ENCODE measurements around the gene MAPK10. TPM values are rescaled to one million over a fixed set of nuclear protein-coding genes. Genes with fewer than 3 reads are reported as not detected.

Gene MAPK10
- polyA plus RNA-seq, 2 of the 4 experiments (the other 2 are of a cell fraction), result 1.4 to 3.4 TPM

DNA sequence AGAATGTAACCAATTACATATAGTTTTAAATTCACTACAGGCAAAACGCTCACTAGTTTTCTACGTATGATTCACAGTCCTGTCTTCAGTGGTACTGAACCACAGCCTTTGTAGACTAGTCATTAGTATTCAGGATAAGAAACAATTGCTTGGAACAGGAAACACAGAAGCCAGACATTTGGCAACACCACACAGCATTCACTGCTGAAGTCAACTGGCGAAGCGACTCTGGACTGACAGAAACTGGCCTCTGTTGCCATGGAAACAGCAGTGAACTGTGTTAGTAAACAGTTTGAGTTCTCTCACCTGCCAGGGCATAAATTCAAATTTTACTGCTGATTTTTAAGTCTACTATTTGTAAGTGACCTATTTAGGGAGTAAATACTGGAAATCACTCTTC, 57.6 kb downstream of the MAPK10 start (continued):
- TF ChIP-seq, protein P1, sequence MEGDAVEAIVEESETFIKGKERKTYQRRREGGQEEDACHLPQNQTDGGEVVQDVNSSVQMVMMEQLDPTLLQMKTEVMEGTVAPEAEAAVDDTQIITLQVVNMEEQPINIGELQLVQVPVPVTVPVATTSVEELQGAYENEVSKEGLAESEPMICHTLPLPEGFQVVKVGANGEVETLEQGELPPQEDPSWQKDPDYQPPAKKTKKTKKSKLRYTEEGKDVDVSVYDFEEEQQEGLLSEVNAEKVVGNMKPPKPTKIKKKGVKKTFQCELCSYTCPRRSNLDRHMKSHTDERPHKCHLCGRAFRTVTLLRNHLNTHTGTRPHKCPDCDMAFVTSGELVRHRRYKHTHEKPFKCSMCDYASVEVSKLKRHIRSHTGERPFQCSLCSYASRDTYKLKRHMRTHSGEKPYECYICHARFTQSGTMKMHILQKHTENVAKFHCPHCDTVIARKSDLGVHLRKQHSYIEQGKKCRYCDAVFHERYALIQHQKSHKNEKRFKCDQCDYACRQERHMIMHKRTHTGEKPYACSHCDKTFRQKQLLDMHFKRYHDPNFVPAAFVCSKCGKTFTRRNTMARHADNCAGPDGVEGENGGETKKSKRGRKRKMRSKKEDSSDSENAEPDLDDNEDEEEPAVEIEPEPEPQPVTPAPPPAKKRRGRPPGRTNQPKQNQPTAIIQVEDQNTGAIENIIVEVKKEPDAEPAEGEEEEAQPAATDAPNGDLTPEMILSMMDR (IDR thresholded peaks at IDR 0.05), result no peak
- TF ChIP-seq RNF2 (IDR thresholded peaks at IDR 0.05; ENCODE audit: borderline replicate concordance, low read depth), result no peak

DNA sequence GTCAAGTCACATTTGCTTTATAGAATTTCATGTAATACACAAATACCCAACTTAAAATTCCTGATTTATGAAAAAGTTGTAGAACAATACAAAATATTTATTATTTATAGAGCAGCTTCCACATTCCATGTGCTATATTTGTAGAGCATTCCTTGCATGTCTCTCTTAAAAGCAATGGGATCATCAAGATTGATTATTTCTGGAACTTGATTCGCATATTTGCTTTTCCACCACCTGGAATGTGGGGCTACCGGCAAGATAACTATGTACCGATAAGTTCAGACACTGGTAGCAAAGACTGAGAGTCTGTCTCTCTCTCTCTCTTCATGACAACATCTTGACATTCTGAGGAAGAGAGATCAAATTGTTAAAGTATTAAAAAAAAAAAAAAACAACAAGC, 59.3 kb downstream of the MAPK10 start:
- Histone ChIP-seq H3K9me3 (peaks cover 17% of the 10 kb centered on the region; the same call in 1 of the 3 replicates), H3K27ac (no peak overlapping the region), H3K4me1 (no peaks in the 10 kb centered on the region), H3K4me2 (no peak overlapping the region), H3K4me3 (no peak overlapping the region)
- ATAC-seq, result no peak
- ChIA-PET CTCF (interaction anchor here (0.9 kb wide), 1 partner anchor 29 kb away, joined by 3 read pairs; no protein-coding TSS in a partner anchor), POLR2A (no interaction called here)
- WGBS (ENCODE audit: missing lambda C conversion rate), result 67% methylated on average over 3 of the region's 3 CpGs
- no peak for DNase-seq (ENCODE audit: low read depth in 1 of 2, low spot score in 1 of 2)
- TF ChIP-seq RAD21 (conservative IDR thresholded peaks at IDR 0.05 in 1 of 2, IDR thresholded peaks at IDR 0.05 in 1 of 2) (no peak), ZSCAN20 (CRISPR knock-in tag; IDR thresholded peaks at IDR 0.05) (no peak), MAZ (IDR thresholded peaks at IDR 0.05; ENCODE audit: borderline replicate concordance, low read depth, low read length) (no peak), CHD4 (IDR thresholded peaks at IDR 0.05; ENCODE audit: borderline replicate concordance) (no peak)
- TF ChIP-seq, protein P2, sequence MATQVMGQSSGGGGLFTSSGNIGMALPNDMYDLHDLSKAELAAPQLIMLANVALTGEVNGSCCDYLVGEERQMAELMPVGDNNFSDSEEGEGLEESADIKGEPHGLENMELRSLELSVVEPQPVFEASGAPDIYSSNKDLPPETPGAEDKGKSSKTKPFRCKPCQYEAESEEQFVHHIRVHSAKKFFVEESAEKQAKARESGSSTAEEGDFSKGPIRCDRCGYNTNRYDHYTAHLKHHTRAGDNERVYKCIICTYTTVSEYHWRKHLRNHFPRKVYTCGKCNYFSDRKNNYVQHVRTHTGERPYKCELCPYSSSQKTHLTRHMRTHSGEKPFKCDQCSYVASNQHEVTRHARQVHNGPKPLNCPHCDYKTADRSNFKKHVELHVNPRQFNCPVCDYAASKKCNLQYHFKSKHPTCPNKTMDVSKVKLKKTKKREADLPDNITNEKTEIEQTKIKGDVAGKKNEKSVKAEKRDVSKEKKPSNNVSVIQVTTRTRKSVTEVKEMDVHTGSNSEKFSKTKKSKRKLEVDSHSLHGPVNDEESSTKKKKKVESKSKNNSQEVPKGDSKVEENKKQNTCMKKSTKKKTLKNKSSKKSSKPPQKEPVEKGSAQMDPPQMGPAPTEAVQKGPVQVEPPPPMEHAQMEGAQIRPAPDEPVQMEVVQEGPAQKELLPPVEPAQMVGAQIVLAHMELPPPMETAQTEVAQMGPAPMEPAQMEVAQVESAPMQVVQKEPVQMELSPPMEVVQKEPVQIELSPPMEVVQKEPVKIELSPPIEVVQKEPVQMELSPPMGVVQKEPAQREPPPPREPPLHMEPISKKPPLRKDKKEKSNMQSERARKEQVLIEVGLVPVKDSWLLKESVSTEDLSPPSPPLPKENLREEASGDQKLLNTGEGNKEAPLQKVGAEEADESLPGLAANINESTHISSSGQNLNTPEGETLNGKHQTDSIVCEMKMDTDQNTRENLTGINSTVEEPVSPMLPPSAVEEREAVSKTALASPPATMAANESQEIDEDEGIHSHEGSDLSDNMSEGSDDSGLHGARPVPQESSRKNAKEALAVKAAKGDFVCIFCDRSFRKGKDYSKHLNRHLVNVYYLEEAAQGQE (IDR thresholded peaks at IDR 0.05), result no peak
- no peak for FAIRE-seq

DNA sequence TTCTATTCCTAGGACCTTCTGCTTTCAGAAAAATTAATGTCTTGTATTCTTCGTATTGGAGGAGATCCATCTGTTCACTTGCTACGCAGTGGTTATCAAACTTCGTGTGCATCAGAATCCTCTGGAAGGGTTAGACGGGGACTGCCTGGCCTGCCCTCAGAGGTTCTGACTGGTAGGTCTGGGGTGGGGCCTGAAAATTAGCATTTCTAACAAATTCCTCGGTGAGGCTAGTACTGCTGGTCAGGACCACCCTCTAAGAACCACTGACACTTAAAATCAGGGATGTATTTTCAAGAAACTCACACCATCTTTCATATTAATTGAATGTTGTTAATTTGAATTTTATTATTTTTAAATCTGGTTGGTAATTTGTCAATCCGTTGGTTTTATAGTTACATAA, 63.0 kb downstream of the MAPK10 start:
- Histone ChIP-seq H3K27ac (no peak overlapping the region), H3K9me3 (0 out of 3 replicates have a peak, but pooled peaks cover 5% of the 10 kb centered on the region), H3K4me2 (no peak overlapping the region), H3K4me3 (no peak overlapping the region), H3K4me1 (no peaks in the 10 kb centered on the region)
- WGBS (ENCODE audit: missing lambda C conversion rate), result 80% methylated on average over 6 of the region's 6 CpGs
- TF ChIP-seq ZNF302 (CRISPR knock-in tag; IDR thresholded peaks at IDR 0.05) (no peak), RFX5 (IDR thresholded peaks at IDR 0.05) (no peak), GATA3 (IDR thresholded peaks at IDR 0.05; ENCODE audit: borderline replicate concordance) (no peak), CBX8 (IDR thresholded peaks at IDR 0.05) (no peak), ESRRA (IDR thresholded peaks at IDR 0.05; ENCODE audit: borderline replicate concordance, low read length) (no peak), HOXB5 (CRISPR knock-in tag; IDR thresholded peaks at IDR 0.05) (no peak), CHD2 (IDR thresholded peaks at IDR 0.05; ENCODE audit: low read length, partially characterized antibody) (no peak), PHF8 (IDR thresholded peaks at IDR 0.05; ENCODE audit: borderline replicate concordance, low read depth) (no peak), NFE2L2 (conservative IDR thresholded peaks at IDR 0.05; ENCODE audit: low read length) (no peak), EHMT2 (IDR thresholded peaks at IDR 0.05; ENCODE audit: low read depth) (no peak), MAFK (IDR thresholded peaks at IDR 0.05; ENCODE audit: partially characterized antibody) (no peak), FOSL2 (IDR thresholded peaks at IDR 0.05) (no peak), FOSL2 (CRISPR knock-in tag; IDR thresholded peaks at IDR 0.05) (no peak)
- TF ChIP-seq, protein P3, sequence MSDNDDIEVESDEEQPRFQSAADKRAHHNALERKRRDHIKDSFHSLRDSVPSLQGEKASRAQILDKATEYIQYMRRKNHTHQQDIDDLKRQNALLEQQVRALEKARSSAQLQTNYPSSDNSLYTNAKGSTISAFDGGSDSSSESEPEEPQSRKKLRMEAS (IDR thresholded peaks at IDR 0.05), result no peak
- FAIRE-seq (no peak), ATAC-seq (no peak), DNase-seq (ENCODE audit: low read depth in 1 of 2, low spot score in 1 of 2) (no peak)
- CTCF ChIA-PET, result no interaction called here
- POLR2A ChIA-PET, result no interaction called here
